ENCODE measurements around the gene RNF213. TPM values are rescaled to one million over a fixed set of nuclear protein-coding genes. Genes with fewer than 3 reads are reported as not detected.

The RNF213 gene
- total RNA-seq, 1 donor from 2014 or later, result 25.6 TPM

- H3K27me3 ChIP-seq (ENCODE audit: low read depth), result no peaks in the 10 kb centered on the region
- peaks cover 26% of the 10 kb centered on the region for H3K4me1 ChIP-seq
- no peak overlapping the region for H3K27ac ChIP-seq (replicated peaks)
- no peaks in the 10 kb centered on the region for H3K9me3 ChIP-seq (replicated peaks)
- peaks cover 18% of the 10 kb centered on the region for H3K36me3 ChIP-seq
- no peak for TF ChIP-seq CTCF (IDR thresholded peaks at IDR 0.05; ENCODE audit: borderline replicate concordance)
- intact Hi-C loops (cut with micrococcal nuclease), result loop anchor here (10.0 kb wide), 1 partner anchor 563 kb away; no protein-coding TSS in a partner anchor
- H3K4me3 ChIP-seq, result no peak overlapping the region
- no peak for DNase-seq
These were observed 161.6 kb downstream of the RNF213 start for GRCh38 chr17:80422276-80422675.

- Histone ChIP-seq H3K4me1 (peaks cover 20% of the 10 kb centered on the region), H3K27ac (replicated peaks) (no peak overlapping the region), H3K4me3 (no peak overlapping the region), H3K36me3 (peaks cover 13% of the 10 kb centered on the region), H3K9me3 (replicated peaks) (no peaks in the 10 kb centered on the region), H3K27me3 (ENCODE audit: low read depth) (no peaks in the 10 kb centered on the region)
- peak; percentile 41 for DNase-seq
- no peak for TF ChIP-seq CTCF (IDR thresholded peaks at IDR 0.05; ENCODE audit: borderline replicate concordance)
- intact Hi-C loops (cut with micrococcal nuclease), result loop anchor here (10.0 kb wide), 1 partner anchor 562 kb away; no protein-coding TSS in a partner anchor
These were observed 162.3 kb downstream of the RNF213 start for GRCh38 chr17:80422981-80423380.

GRCh38 chr17:80423536-80424225 lies 163.0 kb downstream of the RNF213 start:
- Histone ChIP-seq H3K9me3 (replicated peaks) (no peaks in the 10 kb centered on the region), H3K27ac (replicated peaks) (no peak overlapping the region), H3K4me3 (no peak overlapping the region), H3K36me3 (peaks cover 8% of the 10 kb centered on the region), H3K4me1 (peaks cover 20% of the 10 kb centered on the region), H3K27me3 (ENCODE audit: low read depth) (no peaks in the 10 kb centered on the region)
- DNase-seq, result no peak
- intact Hi-C loops (cut with micrococcal nuclease), result loop anchor here (10.0 kb wide), 1 partner anchor 561 kb away; no protein-coding TSS in a partner anchor
- TF ChIP-seq CTCF (IDR thresholded peaks at IDR 0.05; ENCODE audit: borderline replicate concordance), result no peak

- Histone ChIP-seq H3K4me1 (peaks cover 20% of the 10 kb centered on the region), H3K4me3 (no peak overlapping the region), H3K27me3 (ENCODE audit: low read depth) (no peaks in the 10 kb centered on the region), H3K27ac (replicated peaks) (no peak overlapping the region), H3K36me3 (peaks cover 8% of the 10 kb centered on the region), H3K9me3 (replicated peaks) (no peaks in the 10 kb centered on the region)
- DNase-seq, result no peak
- no peak for TF ChIP-seq CTCF (IDR thresholded peaks at IDR 0.05; ENCODE audit: borderline replicate concordance)
- intact Hi-C loops (cut with micrococcal nuclease), result loop anchor here (10.0 kb wide), 1 partner anchor 561 kb away; no protein-coding TSS in a partner anchor
These were observed 163.6 kb downstream of the RNF213 start for GRCh38 chr17:80424261-80424660.

- Histone ChIP-seq H3K4me1 (peaks cover 20% of the 10 kb centered on the region), H3K27ac (replicated peaks) (no peak overlapping the region), H3K9me3 (replicated peaks) (no peaks in the 10 kb centered on the region), H3K36me3 (peaks cover 3% of the 10 kb centered on the region), H3K4me3 (no peak overlapping the region), H3K27me3 (ENCODE audit: low read depth) (no peaks in the 10 kb centered on the region)
- no peak for DNase-seq
- intact Hi-C loops (cut with micrococcal nuclease), result loop anchor here (10.0 kb wide), 1 partner anchor 560 kb away; no protein-coding TSS in a partner anchor
- no peak for TF ChIP-seq CTCF (IDR thresholded peaks at IDR 0.05; ENCODE audit: borderline replicate concordance)
These were observed 164.5 kb downstream of the RNF213 start for GRCh38 chr17:80424878-80425765.

Data from left ventricle myocardium inferior (tissue), 1 donor.